Upper lobe of left lung (tissue), 4 donors: Measurements from ENCODE around the gene GEMIN7.

Source experiments
- EP300 ChIP-seq, 4 donors: sonication (generic); formaldehyde crosslinking; IDR thresholded peaks; one replicate each; pipeline ENCODE4 v1.5.1; 2017; ENCODE audit warnings: antibody characterized with exemption in 4 of 4, control low read depth in 2 of 4
- POLR2A ChIP-seq, 4 donors: fragments of 450-650 bp; IDR thresholded peaks; one replicate each; pipeline ENCODE4 v1.5.1; 2016 to 2017; ENCODE audit warnings: antibody characterized with exemption in 4 of 4, mild to moderate bottlenecking in 2 of 4
- POLR2AphosphoS5 ChIP-seq, 2 donors: sonication (generic); formaldehyde crosslinking; IDR thresholded peaks; one replicate each; pipeline ENCODE4 v1.5.1; 2017; ENCODE audit warnings: antibody characterized with exemption in 2 of 2
- TF ChIP-seq, protein P1 (sequence below), 6 experiments: fragments of 450-650 bp in 4 of 6; fragments of 200-600 bp in 2 of 6; sonication (generic) in 2 of 6; IDR thresholded peaks; one replicate each; pipeline ENCODE4 v1.5.1; 2016 to 2019; ENCODE audit warnings: antibody characterized with exemption in 6 of 6

DNA sequence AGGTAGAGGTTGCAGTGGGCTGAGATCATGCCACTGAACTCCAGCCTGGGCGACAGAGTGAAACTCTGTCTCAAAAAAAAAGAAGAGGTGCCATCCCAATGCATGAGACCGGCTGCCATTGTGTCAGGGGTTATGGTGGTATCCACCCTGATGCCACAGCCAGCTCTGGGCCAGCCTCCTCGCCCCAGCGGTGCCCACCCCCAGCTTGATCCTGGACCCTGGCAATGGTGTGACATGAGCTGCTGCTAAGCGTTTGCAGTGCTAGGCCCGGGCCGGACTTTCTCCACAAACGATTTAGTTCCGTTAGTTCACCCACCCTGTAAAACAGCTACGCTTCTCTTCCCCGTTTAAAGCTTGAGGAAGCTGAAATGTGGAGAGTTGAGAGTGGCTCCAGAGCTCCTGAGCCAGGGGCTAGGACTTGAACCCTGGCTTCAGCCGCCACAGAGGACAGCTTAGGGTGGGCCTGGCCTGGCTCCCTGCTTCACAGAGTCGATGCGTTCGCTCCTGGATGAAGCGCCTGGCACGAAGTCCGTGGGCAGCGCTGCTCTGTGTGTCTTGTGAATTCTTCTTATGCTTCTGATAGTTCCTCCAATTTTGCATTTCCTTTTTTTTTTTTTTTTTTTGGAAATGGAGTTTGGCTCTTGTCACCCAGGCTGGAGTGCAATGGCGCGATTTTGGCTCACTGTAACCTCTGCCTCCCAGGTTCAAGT lies 56.3 kb downstream of the GEMIN7 start:
- TF ChIP-seq EP300 (IDR thresholded peaks at IDR 0.05) (no peak), POLR2AphosphoS5 (IDR thresholded peaks at IDR 0.05) (no peak), POLR2A (IDR thresholded peaks at IDR 0.05) (no peak)
- TF ChIP-seq, protein P1, sequence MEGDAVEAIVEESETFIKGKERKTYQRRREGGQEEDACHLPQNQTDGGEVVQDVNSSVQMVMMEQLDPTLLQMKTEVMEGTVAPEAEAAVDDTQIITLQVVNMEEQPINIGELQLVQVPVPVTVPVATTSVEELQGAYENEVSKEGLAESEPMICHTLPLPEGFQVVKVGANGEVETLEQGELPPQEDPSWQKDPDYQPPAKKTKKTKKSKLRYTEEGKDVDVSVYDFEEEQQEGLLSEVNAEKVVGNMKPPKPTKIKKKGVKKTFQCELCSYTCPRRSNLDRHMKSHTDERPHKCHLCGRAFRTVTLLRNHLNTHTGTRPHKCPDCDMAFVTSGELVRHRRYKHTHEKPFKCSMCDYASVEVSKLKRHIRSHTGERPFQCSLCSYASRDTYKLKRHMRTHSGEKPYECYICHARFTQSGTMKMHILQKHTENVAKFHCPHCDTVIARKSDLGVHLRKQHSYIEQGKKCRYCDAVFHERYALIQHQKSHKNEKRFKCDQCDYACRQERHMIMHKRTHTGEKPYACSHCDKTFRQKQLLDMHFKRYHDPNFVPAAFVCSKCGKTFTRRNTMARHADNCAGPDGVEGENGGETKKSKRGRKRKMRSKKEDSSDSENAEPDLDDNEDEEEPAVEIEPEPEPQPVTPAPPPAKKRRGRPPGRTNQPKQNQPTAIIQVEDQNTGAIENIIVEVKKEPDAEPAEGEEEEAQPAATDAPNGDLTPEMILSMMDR (IDR thresholded peaks at IDR 0.05), result no peak
